MCF 10A (cell line): Measurements from ENCODE around the gene MTUS2. TPM values are rescaled to one million over a fixed set of nuclear protein-coding genes. Genes with fewer than 3 reads are reported as not detected.

Experiments used
- BruUV-seq: library from RNA; stranded (reverse); fragments of 400-500 nt; replicated peaks from 2 replicates; lab custom pipeline; 2021; lab: Mats Ljungman, UMichigan
- CTCF ChIA-PET: fragments of 300-600 bp; sonication (Branson Sonifier 250); formaldehyde crosslinking; extraction: SDS; loops from one replicate; lab custom pipeline; 2021; ENCODE audit warnings: antibody characterized with exemption, inconsistent platforms; lab: Yijun Ruan, JAX
- POLR2A ChIA-PET: fragments of 300-600, 350-650 bp; sonication (Branson Sonifier 250); formaldehyde crosslinking; extraction: SDS; loops from one replicate; lab custom pipeline; 2020; ENCODE audit warnings: antibody characterized with exemption, inconsistent platforms; lab: Yijun Ruan, JAX
- DNase-seq: peaks from one replicate; pipeline ENCODE4 v3.0.0-alpha.2; 2018; ENCODE audit not compliant: unreplicated experiment
- H3K27ac Mint-ChIP-seq: one replicate; pipeline ENCODE4 v1.8.0; 2022; ENCODE audit warnings: mild to moderate bottlenecking, low read depth, mixed read lengths; ENCODE audit not compliant: unreplicated experiment
- H3K27me3 Mint-ChIP-seq: one replicate; pipeline ENCODE4 v1.8.0; 2022; ENCODE audit warnings: mixed read lengths; ENCODE audit not compliant: insufficient read depth, unreplicated experiment
- H3K36me3 Mint-ChIP-seq: one replicate; pipeline ENCODE4 v1.8.0; 2022; ENCODE audit warnings: mild to moderate bottlenecking, moderate library complexity, mixed read lengths; ENCODE audit not compliant: insufficient read depth, unreplicated experiment
- H3K4me1 Mint-ChIP-seq: one replicate; pipeline ENCODE4 v1.8.0; 2022; ENCODE audit warnings: mixed read lengths; ENCODE audit not compliant: insufficient read depth, unreplicated experiment
- H3K4me3 Mint-ChIP-seq: one replicate; pipeline ENCODE4 v1.8.0; 2022; ENCODE audit warnings: mild to moderate bottlenecking, moderate library complexity, mixed read lengths; ENCODE audit not compliant: unreplicated experiment
- H3K9me3 Mint-ChIP-seq: one replicate; pipeline ENCODE4 v1.8.0; 2022; ENCODE audit warnings: mixed read lengths; ENCODE audit not compliant: unreplicated experiment
- CTCF ChIP-seq: fragments of 200-600 bp; IDR thresholded peaks from one replicate; pipeline ENCODE4 v1.8.0; 2022; ENCODE audit warnings: antibody characterized with exemption, mild to moderate bottlenecking; ENCODE audit not compliant: unreplicated experiment
- intact Hi-C: fragments of 100-400 bp; cut with micrococcal nuclease; formaldehyde crosslinking; loops from 2 replicates; pipeline ENCODE4 v1.14.1; 2022
- total RNA-seq: library from RNA; stranded (reverse); gene quantifications from 2 replicates; pipeline ENCODE4 v1.2.3, GENCODE V29; 2022

The MTUS2 gene
- total RNA-seq, 1 experiment from 2014 or later: not detected

GRCh38 chr13:29006359-29006850 lies 186.3 kb downstream of the MTUS2 start:
- no peak for DNase-seq
- Mint-ChIP-seq H3K27ac (no peak overlapping the region), H3K36me3 (no peaks in the 10 kb centered on the region), H3K27me3 (no peaks in the 10 kb centered on the region), H3K4me1 (no peaks in the 10 kb centered on the region), H3K9me3 (peaks cover 26% of the 10 kb centered on the region), H3K4me3 (no peak overlapping the region)
- ChIA-PET POLR2A (no interaction called here), CTCF (no interaction called here)
- intact Hi-C loops: no loop called here
- no TSS peak for BruUV-seq
- TF ChIP-seq CTCF: no peak

- CTCF ChIA-PET: no interaction called here
- H3K36me3 Mint-ChIP-seq: no peaks in the 10 kb centered on the region
- POLR2A ChIA-PET: no interaction called here
- H3K4me3 Mint-ChIP-seq: no peak overlapping the region
- TF ChIP-seq CTCF: no peak
- H3K27me3 Mint-ChIP-seq: no peaks in the 10 kb centered on the region
- no peak overlapping the region for H3K27ac Mint-ChIP-seq
- DNase-seq: no peak
- no peaks in the 10 kb centered on the region for H3K4me1 Mint-ChIP-seq
- no TSS peak for BruUV-seq
- intact Hi-C loops: no loop called here
- H3K9me3 Mint-ChIP-seq: peaks cover 26% of the 10 kb centered on the region
Measured at GRCh38 chr13:29008296-29008695, 188.2 kb downstream of the MTUS2 start.

- BruUV-seq: no TSS peak
- H3K27ac Mint-ChIP-seq: no peak overlapping the region
Measured at GRCh38 chr13:29020314-29020713, 200.2 kb downstream of the MTUS2 start.

GRCh38 chr13:29021311-29021710 lies 201.2 kb downstream of the MTUS2 start:
- ChIA-PET POLR2A (no interaction called here), CTCF (interaction anchor here (0.8 kb wide), 1 partner anchor 17 kb away, joined by 3 read pairs; no protein-coding TSS in a partner anchor)
- no peak for TF ChIP-seq CTCF
- Mint-ChIP-seq H3K36me3 (no peaks in the 10 kb centered on the region), H3K27ac (no peak overlapping the region), H3K4me1 (no peaks in the 10 kb centered on the region), H3K9me3 (peaks cover 39% of the 10 kb centered on the region), H3K4me3 (no peak overlapping the region), H3K27me3 (no peaks in the 10 kb centered on the region)
- DNase-seq: no peak
- intact Hi-C loops: no loop called here
- no TSS peak for BruUV-seq

More at GRCh38 chr13:29020314-29020713, 200.2 kb downstream of the MTUS2 start:
- Mint-ChIP-seq H3K27me3 (peaks cover 2% of the 10 kb centered on the region), H3K4me3 (no peak overlapping the region), H3K36me3 (no peaks in the 10 kb centered on the region), H3K4me1 (no peaks in the 10 kb centered on the region), H3K9me3 (peaks cover 41% of the 10 kb centered on the region)
- ChIA-PET POLR2A (no interaction called here), CTCF (interaction anchor here (0.5 to 0.6 kb wide), 2 partner anchors 237 to 251 kb away, joined by 3 read pairs; no protein-coding TSS in a partner anchor)
- intact Hi-C loops: no loop called here
- no peak for TF ChIP-seq CTCF
- DNase-seq: no peak
